Measurements from ENCODE around the gene MYH13.

GRCh38 chr17:10305398-10305797, 67.4 kb downstream of the MYH13 start:
- no peak for TF ChIP-seq BHLHE40 (IDR thresholded peaks at IDR 0.05; ENCODE audit: borderline replicate concordance)
- TF ChIP-seq FOXK2 (IDR thresholded peaks at IDR 0.05) = no peak
- no peak for TF ChIP-seq HDGF (IDR thresholded peaks at IDR 0.05; ENCODE audit: borderline replicate concordance)
- TF ChIP-seq LEF1 (IDR thresholded peaks at IDR 0.05; ENCODE audit: borderline replicate concordance) = no peak
- no peak for TF ChIP-seq SP1 (IDR thresholded peaks at IDR 0.05)
- TF ChIP-seq FOXA1 (IDR thresholded peaks at IDR 0.05) = no peak

Measured in HEK293T (cell line).